GM21825 (cell line): ENCODE results near the gene MYRIP.

ENCODE experiments used
- ATAC-seq: cut with Tn5 transposase; IDR thresholded peaks from one replicate; pipeline ENCODE4 v1.9.1; 2021; ENCODE audit warnings: mild to moderate bottlenecking, moderate library complexity; ENCODE audit not compliant: unreplicated experiment

The MYRIP gene

DNA sequence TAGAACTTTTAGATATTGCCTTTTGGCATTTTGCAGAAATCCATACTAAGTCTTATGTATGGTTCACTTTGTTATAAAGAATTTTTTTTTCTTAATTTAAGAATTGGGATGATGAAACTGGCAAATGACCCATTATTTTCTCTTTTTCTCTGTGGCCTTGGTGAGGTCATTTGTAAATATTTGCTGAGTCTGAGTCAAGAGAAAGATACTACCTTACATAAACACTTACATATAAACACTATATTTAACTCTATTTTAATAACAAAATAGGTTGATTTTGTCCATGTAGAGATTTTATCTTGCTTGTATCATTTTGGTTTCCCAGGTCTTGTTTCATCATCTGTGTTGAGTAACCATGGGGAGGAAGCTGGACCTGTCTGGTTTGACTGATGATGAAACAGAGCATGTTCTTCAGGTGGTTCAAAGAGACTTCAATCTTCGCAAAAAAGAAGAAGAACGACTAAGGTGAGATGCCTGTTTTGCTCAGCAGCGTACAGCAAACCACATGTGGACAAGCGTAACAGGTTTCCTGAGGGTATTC, 91.1 kb downstream of the MYRIP start:
- no peak for ATAC-seq

DNA sequence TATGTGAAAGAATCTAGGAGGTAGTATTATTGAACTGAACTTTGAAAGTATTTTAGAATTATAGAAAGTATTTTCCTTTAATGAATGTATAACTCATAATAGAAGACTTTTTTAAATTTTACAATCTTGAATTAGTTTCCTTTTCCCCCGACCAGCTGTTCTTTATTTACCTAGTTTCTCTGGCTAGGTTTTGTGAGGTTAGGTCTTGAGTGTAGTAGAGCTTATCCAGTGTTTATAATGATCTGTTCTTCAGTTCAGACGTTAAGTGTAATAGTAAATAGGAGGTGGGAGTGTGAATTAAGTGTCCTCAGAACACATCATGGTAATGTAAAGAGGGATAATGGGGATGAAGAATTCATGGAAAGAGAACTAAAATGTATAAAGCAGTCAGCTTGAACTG, 93.8 kb downstream of the MYRIP start:
- no peak for ATAC-seq

DNA sequence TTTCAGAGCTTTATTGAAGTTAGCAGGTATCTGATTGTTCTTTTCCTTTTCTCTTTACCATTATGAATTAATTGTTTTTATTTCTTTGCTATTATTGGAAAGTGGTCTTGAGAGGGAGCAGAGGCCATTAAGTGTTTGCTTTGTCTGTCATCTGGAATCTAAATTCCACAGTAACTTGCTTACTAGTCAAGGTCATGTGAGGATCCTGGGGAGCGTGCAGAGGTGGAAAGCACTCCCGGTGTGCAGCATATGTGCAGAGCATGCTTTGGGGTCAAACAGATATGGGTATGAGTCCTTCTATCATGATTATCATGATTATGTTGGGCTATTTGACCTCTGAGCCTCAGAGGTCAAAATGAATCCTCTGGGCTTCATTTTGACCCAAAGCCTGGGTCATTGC, 96.4 kb downstream of the MYRIP start:
- no peak for ATAC-seq

DNA sequence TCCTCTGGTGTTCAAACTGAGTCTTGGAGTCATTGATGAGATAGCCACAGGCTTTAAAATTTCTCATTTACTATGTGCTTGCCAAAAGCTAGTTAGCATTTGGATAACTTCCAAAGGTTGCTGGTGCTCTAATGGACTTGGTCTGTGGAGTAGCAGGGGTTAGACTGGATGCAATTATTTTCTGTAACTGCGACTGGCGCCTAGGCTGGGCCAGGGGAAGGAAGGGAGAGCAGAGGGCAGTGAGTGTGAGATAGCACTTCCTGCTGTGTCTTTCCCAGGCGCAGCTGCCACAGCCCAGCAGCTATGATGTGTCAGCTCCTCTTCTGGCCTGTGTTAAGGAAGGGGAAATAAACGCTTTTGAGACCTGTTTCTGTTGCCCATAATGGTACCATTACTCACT, 98.6 kb downstream of the MYRIP start:
- no peak for ATAC-seq

DNA sequence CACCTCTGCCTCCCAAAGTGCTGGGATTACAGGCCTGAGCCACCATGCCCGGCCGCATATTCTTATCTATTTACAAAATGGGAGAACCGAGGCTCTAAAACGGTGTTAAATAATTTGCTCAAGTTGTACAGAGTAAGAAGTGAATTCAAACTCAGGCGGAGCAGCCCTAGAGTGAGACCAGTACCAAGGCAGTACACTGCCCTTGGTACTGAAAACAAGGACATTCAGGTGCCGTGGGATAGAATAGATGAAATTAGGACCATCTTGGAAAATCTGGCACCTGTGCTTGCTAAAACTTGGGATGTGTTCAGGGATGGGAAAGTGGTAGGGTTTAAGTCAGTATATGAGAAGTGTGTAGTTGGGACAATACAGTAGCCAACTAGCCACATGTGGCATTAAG, 100.7 kb downstream of the MYRIP start:
- no peak for ATAC-seq

DNA sequence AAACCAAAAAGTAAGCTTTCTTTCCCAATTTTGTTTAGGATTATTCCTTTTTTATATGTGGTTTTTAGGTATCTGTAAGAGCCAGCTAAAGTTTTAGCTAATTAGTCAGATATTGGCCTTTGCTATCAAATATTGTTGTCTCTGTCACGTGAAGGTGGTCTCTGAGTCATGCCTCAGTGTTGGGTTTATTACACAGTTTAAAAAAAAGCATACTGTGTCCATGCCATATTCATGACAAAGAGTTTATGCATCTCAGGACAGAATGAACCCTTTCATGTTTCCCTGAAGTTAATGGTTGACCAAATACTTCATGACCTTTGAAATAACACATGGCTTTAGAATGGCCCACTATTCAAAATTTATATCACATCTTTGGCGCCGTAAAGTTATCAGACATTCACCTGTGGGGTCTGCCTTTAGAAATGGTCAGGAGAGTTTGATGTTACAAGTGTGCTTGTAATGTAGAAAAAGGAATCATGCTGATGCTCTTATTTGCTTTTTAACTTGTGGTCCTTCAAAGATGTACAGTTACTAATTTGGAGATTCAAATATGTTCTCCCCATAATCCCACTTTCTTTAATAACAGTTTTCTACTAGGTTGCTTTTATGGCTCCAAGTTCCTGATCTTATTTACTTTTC, 101.5 kb downstream of the MYRIP start:
- no peak for ATAC-seq

DNA sequence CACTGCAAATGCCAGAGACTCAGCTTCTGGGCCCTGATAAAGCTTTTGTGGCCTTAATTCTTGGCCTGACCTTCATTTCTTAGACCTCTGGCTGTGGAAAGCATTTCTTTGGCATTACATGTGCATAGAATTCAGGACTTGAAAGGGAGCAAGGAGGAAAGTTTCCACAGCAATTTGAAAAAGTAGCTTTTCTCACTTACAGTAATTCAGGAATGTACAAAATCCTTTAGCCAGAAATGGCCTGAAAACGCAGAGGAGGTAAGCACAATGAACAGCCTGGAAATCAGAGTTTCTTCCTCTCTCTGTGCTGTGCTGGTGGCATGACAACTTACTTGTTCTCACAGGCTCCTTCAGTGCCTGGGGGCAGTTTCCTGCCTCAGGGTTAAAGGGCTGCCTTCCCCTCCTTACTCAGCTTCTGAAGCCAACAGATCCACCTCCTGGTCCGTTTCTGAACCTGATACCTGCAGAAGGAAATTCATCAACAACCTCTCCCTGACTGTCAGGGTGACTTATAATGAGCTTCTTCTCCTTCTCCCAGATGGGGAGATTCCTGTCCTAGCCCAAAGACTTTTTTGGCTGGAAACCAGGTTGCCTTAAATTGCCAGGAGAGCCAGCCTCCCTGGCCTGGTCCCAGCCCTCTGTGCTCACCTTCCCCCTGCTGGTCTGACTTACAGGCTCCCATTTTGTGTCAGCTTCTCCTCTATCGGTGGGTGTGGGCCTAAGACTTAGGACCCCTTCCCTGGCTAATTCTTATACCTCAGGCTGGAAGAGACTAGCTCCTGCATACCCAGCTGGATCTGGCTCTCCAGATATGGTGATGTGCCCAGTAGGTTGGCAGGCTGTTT, 102.3 kb downstream of the MYRIP start:
- no peak for ATAC-seq

DNA sequence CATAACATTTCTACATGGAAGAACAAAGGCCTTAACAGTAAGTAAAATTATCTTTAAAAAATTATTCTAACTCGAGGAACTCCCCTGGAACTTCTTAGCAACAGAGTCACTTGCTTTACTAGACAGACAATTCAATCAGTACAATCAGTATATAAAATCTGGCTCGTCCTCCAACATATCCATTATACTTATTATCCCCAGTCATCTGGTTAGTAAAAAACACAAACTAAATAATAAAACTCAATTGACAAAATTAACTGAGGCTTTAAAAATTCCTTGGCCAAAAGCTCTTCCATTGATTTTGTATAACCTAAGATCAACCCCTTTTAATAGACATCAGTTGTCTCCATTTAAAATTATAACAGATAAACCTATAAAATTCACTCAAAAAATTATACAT, 105.6 kb downstream of the MYRIP start:
- no peak for ATAC-seq

DNA sequence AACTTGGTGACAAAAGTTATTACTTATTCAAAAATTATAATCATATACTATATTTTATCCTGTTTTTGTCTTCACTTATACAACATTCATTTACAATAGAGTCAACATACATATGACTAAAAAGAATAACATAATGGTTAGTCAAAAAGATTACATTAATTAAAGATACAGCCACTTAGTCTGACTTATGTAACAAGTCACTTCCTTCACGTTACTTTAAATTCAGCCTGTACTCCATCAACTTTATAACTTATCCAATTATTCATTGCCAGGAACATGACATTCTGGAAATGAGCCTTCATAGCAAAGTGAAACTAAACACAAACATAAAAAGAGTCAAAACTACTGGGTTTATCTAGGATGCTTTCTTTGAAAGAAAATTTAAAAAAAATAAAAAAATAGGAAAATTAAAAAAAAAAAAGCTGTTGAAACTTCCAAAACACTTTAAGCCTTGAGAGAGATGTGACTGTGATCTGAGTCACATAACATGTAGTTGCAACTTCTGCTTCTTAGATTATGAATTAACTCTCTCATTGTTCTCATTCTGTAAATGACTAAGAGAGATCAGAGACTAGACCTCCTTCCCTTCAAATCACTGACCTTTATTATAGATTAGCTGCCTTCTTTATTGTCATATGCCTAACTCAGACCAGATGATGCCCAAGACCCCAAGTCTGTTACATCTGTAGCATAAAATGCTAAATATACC, 107.8 kb downstream of the MYRIP start:
- ATAC-seq, result peak; percentile 77

DNA sequence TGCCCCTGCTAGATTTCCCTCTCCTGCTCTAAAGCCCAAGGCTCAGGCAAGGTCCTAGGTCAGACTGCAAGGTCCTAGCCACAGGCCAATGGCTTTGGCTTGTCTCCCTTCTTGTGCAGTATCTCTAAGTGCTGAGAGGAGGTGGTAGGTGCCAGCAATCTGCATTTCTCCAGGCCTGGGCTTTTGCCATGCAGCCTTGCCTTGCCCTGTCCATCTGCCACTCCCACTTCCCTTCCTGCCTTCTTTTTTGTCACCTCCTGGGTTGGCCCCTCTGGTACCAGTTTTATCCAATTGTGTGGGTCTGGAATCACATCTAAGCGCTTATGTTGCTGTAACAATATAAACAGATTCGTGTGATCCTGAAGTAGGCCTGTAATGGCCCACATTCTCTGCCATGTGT, 109.9 kb downstream of the MYRIP start:
- ATAC-seq, result no peak

DNA sequence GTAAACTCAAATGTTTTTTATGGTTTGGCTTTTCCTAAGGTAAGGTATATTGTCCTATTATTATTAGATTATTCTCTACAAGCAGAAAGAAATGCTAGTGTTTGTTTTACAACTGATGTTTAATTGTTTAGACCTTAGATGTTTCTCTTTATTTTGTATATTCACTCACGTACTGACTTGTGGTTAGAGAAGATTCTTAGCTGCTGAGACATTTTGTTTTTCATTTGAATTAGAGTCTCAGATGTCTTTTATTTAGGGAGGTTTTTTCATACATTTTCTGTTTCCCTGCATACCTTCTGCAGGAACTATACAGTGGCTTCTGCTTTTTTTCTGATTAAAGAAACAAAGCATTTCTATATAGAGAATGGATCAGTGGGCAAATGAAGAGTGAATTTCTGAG, 110.9 kb downstream of the MYRIP start:
- no peak for ATAC-seq

DNA sequence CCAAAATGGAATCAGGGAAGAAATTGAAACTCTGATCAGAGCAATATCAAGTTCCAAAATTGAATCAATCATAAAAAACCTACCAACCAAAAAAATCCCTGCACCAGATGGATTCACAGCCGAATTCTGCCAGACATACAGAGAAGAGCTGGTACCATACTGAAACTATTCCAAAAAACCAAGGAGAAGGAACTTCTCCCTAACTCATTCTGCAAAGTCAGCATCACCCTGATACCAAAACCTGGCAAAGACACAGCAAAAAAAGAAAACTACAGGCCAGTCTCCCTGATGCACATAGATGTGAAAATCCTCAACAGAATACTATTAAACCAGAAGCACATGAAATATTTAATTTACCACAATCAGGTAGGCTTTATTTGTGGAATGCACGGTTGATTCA, 118.1 kb downstream of the MYRIP start:
- no peak for ATAC-seq

DNA sequence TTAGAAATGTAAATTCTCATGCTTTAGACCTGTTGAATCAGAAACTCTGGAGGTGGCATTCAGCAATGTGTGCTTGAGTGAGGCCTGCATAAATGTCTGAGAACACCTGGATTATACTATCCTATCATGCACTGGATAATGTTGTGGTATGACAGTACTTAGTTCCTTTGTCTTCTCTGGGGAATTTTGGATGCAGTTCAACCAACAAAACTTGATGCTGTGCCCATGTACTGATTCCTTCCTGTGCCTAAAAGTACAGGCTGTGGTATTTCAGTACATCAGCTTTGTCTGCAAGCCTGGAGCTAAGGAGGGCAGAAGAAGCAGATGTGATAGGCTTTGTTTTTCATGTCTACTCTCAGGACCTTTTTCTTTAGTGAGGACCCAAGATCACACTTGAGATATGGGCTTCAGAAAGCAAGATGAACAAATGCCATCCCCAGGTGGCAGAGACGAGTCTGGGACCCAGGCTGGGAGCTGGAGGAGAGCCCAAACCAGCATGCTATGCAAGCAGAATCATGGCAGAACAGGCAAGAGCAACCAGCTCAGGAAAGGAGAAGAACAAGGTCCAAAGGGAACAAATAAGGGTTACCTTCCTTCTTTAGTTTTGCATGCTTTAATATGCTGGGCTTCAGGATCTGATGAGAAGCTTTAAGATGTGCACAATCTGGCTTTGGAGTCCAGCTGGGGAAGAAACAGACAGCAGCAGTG, 124.7 kb downstream of the MYRIP start:
- ATAC-seq, result no peak

DNA sequence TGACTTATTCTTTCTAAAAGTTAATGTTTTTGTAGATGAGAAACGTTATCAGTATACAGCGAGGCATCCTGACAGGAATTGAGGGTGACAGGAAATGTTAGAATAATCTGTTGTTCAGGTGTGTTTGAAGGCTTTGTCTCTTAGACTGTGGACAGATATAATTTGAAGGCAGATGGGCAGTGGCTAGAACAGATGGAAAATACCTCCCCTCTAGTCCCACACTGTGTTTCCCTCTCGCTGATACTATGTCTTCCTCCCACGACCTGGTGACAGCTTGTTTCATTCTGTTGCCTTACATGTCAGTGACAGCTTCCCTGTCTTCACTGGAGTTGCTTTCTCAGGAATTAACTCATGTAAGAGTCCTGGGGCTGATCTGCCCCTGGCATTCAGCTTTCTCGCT, 125.3 kb downstream of the MYRIP start:
- ATAC-seq, result no peak

DNA sequence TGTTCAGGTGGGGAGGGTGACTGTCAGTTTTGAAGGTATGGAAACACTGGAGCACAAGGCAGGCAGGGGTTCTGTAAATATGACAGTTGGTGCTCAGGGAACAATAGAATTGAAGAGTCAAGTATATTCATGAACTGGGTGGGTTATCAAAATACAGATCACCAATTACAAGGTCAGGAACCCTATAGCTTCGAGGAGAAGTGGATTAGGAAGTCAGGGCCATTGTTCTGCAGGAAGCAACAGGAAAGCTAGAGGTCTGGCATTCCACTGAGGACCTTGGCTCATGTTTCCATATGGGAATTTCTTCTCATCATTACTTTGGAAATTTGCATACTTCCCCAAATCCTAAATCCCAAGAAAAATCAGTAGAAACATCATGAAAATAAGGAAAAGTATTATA, 125.9 kb downstream of the MYRIP start:
- ATAC-seq, result no peak

DNA sequence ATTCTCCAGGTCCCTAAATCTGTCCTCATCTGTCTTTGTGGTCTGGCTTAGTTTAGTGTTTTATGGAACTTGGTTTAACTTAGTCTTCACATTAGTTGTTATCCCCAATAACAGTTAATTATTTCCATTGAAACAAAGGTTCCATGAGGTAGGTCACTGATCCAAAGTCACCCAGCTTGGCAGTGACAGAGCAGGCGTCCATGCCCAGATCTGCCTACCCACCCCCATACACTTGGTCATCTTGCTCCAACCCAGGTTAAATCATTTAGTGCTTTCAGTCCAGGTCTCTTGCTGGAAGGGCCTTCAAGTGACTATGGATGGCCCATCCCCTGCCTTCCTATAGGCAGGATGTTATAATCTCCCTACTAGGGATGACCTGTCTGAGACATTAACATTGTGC, 127.4 kb downstream of the MYRIP start:
- ATAC-seq, result no peak

DNA sequence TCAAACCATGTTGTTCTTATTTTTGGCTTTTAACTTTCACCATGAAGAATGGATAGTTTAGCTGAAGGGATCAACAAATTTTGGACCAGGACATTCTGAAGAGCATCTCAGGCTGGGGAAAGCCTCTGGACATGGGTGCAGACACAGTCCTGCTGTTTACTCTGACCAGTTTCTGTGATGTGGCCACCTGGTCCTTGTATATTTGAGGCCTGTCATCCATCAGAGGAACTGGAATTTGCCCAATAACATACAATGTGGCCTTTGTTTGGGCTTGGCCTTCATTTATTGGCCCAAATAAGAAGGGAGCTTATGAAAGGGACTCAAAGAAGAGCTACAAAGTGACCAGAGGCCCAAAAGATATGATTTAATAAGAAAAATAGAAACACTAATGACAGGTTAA, 127.9 kb downstream of the MYRIP start:
- ATAC-seq, result no peak

DNA sequence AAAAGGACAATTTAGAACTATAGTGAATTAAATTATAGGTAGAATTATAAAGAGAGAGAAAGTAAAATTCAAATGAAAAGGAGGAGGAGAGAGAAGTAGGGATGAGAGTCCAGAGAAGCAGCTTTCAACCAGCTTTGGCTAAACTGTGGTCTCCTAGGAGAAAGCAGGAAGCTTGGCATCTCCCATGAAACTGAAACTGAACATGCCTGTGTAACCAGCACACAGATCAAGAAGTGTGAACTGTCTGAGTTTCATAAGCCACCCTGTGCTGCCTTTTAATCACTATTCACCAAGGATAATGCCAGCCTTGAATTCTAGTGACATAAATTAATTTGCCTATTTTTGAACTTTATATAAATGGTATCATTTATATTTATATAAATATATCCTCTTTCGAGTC, 128.5 kb downstream of the MYRIP start:
- ATAC-seq, result peak; percentile 70

DNA sequence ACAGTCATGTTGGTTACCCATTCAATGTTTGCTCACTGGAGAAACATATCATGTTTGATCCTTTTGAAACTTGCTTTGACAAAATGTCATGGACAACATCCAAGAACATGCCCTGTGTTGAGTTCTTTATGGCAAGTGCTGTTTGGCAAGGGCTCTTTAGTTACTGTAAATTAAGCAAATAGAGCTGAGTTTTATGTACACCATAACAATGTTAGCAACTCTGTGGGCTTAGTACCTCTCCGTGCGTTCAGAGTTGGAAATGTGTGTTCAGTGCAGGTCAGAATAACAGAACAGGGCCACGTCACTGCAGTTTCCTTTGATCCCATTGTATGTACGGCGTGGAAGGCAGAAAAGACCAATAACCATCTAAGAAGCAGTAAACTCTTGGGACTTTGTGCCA, 132.5 kb downstream of the MYRIP start:
- ATAC-seq, result no peak

DNA sequence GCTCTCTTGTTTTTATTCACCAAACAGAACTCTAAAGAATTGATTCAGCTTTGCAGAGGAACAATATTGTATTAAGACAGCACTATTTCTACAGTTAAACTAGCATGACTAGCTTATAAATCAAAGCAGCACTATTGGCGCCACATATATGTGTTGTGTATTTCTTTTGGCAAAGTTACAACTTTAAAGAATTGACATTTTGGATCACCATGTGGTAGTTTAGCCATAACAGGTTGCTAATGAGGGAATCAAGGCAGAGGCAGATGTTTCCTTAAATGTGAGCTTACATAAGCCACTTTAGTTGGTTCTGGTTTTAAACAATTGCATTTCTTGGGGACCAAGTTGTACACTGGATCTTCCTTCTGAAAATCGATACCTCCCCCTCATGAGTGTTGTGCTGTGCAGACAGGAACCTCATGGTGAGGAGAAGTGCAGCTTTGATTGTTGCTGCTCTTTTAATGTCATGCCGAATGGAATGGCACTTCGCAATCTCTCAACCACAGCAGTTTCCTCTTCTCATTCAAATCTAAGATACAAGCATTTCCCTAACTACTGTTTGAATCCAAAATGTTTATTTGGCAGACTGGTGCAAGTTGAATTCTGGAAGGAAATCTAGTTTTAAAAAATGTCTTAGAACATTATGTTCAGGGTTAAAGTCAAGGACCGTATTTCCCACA, 151.2 kb downstream of the MYRIP start:
- ATAC-seq, result no peak

DNA sequence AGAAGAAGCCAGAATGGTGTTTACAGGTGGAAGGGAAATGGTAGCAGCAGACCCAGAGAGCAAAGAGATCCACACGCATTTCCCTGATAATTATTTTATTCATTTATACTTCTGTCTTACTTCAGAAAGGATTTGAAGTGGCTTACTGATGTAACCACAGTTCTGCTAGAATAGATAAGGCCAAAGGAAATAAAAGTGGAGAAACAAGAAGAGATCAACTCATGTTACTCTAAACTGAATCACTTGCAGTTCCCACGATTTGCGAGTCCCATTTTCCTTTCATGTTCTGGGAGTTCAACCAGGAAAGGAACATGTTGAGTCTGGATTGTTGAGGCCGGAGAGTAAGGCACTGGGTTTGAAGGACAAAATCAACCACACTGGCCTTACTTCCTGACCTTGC, 151.8 kb downstream of the MYRIP start:
- no peak for ATAC-seq
